ENCODE measurements around the gene ZNF19. TPM values are rescaled to one million over a fixed set of nuclear protein-coding genes. Genes with fewer than 3 reads are reported as not detected.

The ZNF19 gene
- total and polyA plus RNA-seq, 4 donors = 0.73 to 2.7 (median 1.9) TPM

- H3K4me1 ChIP-seq (ENCODE audit: control insufficient read depth in 4 of 4, insufficient read depth in 4 of 4, low read length in 3 of 4) = no peaks in the 10 kb centered on the region
- no peak overlapping the region for H3K4me3 ChIP-seq (ENCODE audit: low read depth in 1 of 3, low read length in 3 of 3)
- WGBS = 43% methylated on average over 9 of the region's 9 CpGs
- no peak overlapping the region for H3K9ac ChIP-seq (ENCODE audit: low read depth in 1 of 2, low read length in 2 of 2)
- no peak overlapping the region for H3K27ac ChIP-seq (ENCODE audit: low read depth in 1 of 2, low read length in 2 of 2)
- TF ChIP-seq RXRA (IDR thresholded peaks at IDR 0.05) = no peak
- peak; percentile 99 for TF ChIP-seq REST (IDR thresholded peaks at IDR 0.05)
- peaks cover 0 to 6% (median 2%) of the 10 kb centered on the region in 4 donors for H3K36me3 ChIP-seq (ENCODE audit: control insufficient read depth in 4 of 4, insufficient read depth in 3 of 4, low read depth in 1 of 4, low read length in 3 of 4)
- H3K9me3 ChIP-seq (ENCODE audit: control insufficient read depth in 4 of 4, low read length in 3 of 4) = no peaks in the 10 kb centered on the region
- peak; percentile 73 for DNase-seq (ENCODE audit: low spot score)
- no peaks in the 10 kb centered on the region for H3K27me3 ChIP-seq (ENCODE audit: control insufficient read depth in 4 of 4, insufficient read depth in 4 of 4, low read length in 3 of 4)
These were observed 21.3 kb downstream of the ZNF19 start for GRCh38 chr16:71467810-71468209.

- 51% methylated on average over 1 of the region's 1 CpG for WGBS
- TF ChIP-seq EGR1 (IDR thresholded peaks at IDR 0.05; ENCODE audit: low read depth in 2 of 2) (no peak), FOXA1 (IDR thresholded peaks at IDR 0.05) (no peak), FOXA2 (IDR thresholded peaks at IDR 0.05) (no peak), HNF4A (conservative IDR thresholded peaks at IDR 0.05) (no peak), HNF4G (IDR thresholded peaks at IDR 0.05) (no peak), SP1 (IDR thresholded peaks at IDR 0.05) (no peak), JUND (IDR thresholded peaks at IDR 0.05) (no peak), YY1 (IDR thresholded peaks at IDR 0.05) (no peak), RXRA (IDR thresholded peaks at IDR 0.05) (no peak), GABPA (IDR thresholded peaks at IDR 0.05 in 1 of 2, conservative IDR thresholded peaks at IDR 0.05 in 1 of 2) (no peak), REST (IDR thresholded peaks at IDR 0.05) (no peak), ZBTB33 (IDR thresholded peaks at IDR 0.05) (no peak), TAF1 (conservative IDR thresholded peaks at IDR 0.05) (no peak), RAD21 (IDR thresholded peaks at IDR 0.05) (no peak), CTCF (IDR thresholded peaks at IDR 0.05; ENCODE audit: low read depth, low read length, missing input control) (no peak), NR2F2 (IDR thresholded peaks at IDR 0.05) (no peak), ATF3 (IDR thresholded peaks at IDR 0.05) (no peak), MAX (IDR thresholded peaks at IDR 0.05) (no peak)
These were observed 24.9 kb downstream of the ZNF19 start for GRCh38 chr16:71464231-71464630.

More at GRCh38 chr16:71464231-71464630, 24.9 kb downstream of the ZNF19 start:
- no peak overlapping the region for H3K9ac ChIP-seq (ENCODE audit: low read depth in 1 of 2, low read length in 2 of 2)
- no peak overlapping the region for H3K4me3 ChIP-seq (ENCODE audit: low read depth in 1 of 3, low read length in 3 of 3)
- no peaks in the 10 kb centered on the region for H3K36me3 ChIP-seq (ENCODE audit: control insufficient read depth in 4 of 4, insufficient read depth in 3 of 4, low read depth in 1 of 4, low read length in 3 of 4)
- H3K9me3 ChIP-seq (ENCODE audit: control insufficient read depth in 4 of 4, low read length in 3 of 4) = no peaks in the 10 kb centered on the region
- no peak overlapping the region for H3K27ac ChIP-seq (ENCODE audit: low read depth in 1 of 2, low read length in 2 of 2)
- H3K4me1 ChIP-seq (ENCODE audit: control insufficient read depth in 4 of 4, insufficient read depth in 4 of 4, low read length in 3 of 4) = peaks cover 0 to 12% (median 10%) of the 10 kb centered on the region in 4 donors
- no peaks in the 10 kb centered on the region for H3K27me3 ChIP-seq (ENCODE audit: control insufficient read depth in 4 of 4, insufficient read depth in 4 of 4, low read length in 3 of 4)
- DNase-seq (ENCODE audit: low spot score) = peak; percentile 45

Data from liver (tissue), 9 donors.